Measurements from ENCODE around the gene USP9X. TPM values are rescaled to one million over a fixed set of nuclear protein-coding genes. Genes with fewer than 3 reads are reported as not detected.

USP9X gene
- total and polyA plus RNA-seq, 10 donors, result 8.0 to 116 (median 87.5) TPM

DNA sequence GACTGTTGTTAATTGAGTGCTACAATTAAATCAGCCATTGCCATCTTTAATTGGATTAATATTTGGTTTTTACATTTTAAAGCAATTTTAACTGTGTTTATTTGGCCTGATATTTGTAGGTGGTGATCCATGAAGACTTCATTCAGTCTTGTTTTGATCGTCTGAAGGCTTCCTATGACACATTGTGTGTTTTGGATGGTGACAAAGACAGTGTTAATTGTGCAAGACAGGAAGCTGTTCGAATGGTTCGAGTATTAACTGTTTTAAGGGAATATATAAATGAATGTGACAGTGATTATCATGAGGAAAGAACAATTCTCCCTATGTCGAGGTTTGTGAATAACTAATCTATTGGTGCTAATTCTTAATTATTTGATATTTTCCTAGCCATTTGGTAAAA is 82.6 kb downstream of the USP9X start:
- peaks cover 2 to 100% (median 61%) of the 10 kb centered on the region in 6 donors for H3K36me3 ChIP-seq
- no peaks in the 10 kb centered on the region for H3K4me1 ChIP-seq
- no peaks in the 10 kb centered on the region for H3K27me3 ChIP-seq (replicated peaks in 1 of 7)
- H3K9me3 ChIP-seq, result no peaks in the 10 kb centered on the region
- no peak overlapping the region for H3K27ac ChIP-seq
- intact Hi-C loops (cut with DNase I; ENCODE audit: low total_unique reads), result no loop called here
- no peak for TF ChIP-seq POLR2A (IDR thresholded peaks at IDR 0.05)
- TF ChIP-seq POLR2AphosphoS5 (IDR thresholded peaks at IDR 0.05), result no peak
- TF ChIP-seq, protein P1, sequence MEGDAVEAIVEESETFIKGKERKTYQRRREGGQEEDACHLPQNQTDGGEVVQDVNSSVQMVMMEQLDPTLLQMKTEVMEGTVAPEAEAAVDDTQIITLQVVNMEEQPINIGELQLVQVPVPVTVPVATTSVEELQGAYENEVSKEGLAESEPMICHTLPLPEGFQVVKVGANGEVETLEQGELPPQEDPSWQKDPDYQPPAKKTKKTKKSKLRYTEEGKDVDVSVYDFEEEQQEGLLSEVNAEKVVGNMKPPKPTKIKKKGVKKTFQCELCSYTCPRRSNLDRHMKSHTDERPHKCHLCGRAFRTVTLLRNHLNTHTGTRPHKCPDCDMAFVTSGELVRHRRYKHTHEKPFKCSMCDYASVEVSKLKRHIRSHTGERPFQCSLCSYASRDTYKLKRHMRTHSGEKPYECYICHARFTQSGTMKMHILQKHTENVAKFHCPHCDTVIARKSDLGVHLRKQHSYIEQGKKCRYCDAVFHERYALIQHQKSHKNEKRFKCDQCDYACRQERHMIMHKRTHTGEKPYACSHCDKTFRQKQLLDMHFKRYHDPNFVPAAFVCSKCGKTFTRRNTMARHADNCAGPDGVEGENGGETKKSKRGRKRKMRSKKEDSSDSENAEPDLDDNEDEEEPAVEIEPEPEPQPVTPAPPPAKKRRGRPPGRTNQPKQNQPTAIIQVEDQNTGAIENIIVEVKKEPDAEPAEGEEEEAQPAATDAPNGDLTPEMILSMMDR (IDR thresholded peaks at IDR 0.05 in 8 of 11, conservative IDR thresholded peaks at IDR 0.05 in 3 of 11), result no peak
- WGBS, 5 donors, result 36 to 71% (median 68%) methylated on average over 4 of the region's 4 CpGs
- H3K4me3 ChIP-seq, result no peak overlapping the region
- DNase-seq, result no peak

- Histone ChIP-seq H3K9me3 (no peaks in the 10 kb centered on the region), H3K4me3 (no peak overlapping the region), H3K4me1 (peaks cover 0 to 21% (median 11%) of the 10 kb centered on the region in 6 donors), H3K36me3 (peaks cover 0 to 52% (median 31%) of the 10 kb centered on the region in 6 donors), H3K27ac (no peak overlapping the region), H3K27me3 (replicated peaks in 1 of 7) (no peaks in the 10 kb centered on the region)
- intact Hi-C loops (cut with DNase I; ENCODE audit: low total_unique reads), result no loop called here
- TF ChIP-seq, protein P1 (IDR thresholded peaks at IDR 0.05 in 8 of 11, conservative IDR thresholded peaks at IDR 0.05 in 3 of 11), result no peak
- TF ChIP-seq POLR2A (IDR thresholded peaks at IDR 0.05) (no peak), POLR2AphosphoS5 (IDR thresholded peaks at IDR 0.05) (no peak)
- no peak for DNase-seq
Observed at GRCh38 chrX:41176263-41176662, 91.0 kb downstream of the USP9X start.

DNA sequence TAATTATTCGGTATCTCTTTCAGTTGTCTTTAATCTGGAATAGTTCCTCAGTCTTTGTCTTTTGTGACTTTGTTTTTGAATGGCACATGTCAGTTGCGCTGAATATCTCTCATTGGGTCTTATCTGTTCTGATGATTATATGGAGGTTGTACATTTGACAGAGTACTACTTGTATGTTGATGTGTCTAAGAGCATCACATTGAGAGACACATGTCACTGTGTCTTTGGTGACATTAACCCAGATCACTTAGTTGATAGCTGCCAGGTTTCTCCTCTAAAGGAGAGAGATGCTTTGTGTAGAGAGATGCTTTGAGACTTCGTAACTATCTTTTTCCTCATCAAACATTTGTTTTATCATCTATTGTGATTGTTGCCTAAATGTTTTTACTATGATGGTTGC is 92.1 kb downstream of the USP9X start:
- no peak for TF ChIP-seq POLR2A (IDR thresholded peaks at IDR 0.05)
- TF ChIP-seq, protein P1 (IDR thresholded peaks at IDR 0.05 in 8 of 11, conservative IDR thresholded peaks at IDR 0.05 in 3 of 11), result no peak
- TF ChIP-seq POLR2AphosphoS5 (IDR thresholded peaks at IDR 0.05), result no peak
- Histone ChIP-seq H3K4me3 (no peak overlapping the region), H3K4me1 (peaks cover 0 to 21% (median 11%) of the 10 kb centered on the region in 6 donors), H3K36me3 (peaks cover 0 to 52% (median 24%) of the 10 kb centered on the region in 6 donors), H3K27me3 (replicated peaks in 1 of 7) (no peaks in the 10 kb centered on the region), H3K27ac (no peak overlapping the region), H3K9me3 (no peaks in the 10 kb centered on the region)
- no peak for DNase-seq
- intact Hi-C loops (cut with DNase I; ENCODE audit: low total_unique reads), result no loop called here
- 93 to 98% (median 94%) methylated on average over 3 of the region's 3 CpGs for WGBS, 5 donors

GRCh38 chrX:41178201-41178600 is 93.0 kb downstream of the USP9X start:
- H3K4me1 ChIP-seq, result peaks cover 0 to 21% (median 11%) of the 10 kb centered on the region in 6 donors
- DNase-seq, result no peak
- TF ChIP-seq, protein P1 (IDR thresholded peaks at IDR 0.05 in 8 of 11, conservative IDR thresholded peaks at IDR 0.05 in 3 of 11), result no peak
- TF ChIP-seq POLR2A (IDR thresholded peaks at IDR 0.05) (no peak), POLR2AphosphoS5 (IDR thresholded peaks at IDR 0.05) (no peak)
- H3K9me3 ChIP-seq, result no peaks in the 10 kb centered on the region
- WGBS, 5 donors, result 70 to 84% (median 76%) methylated on average over 5 to 7 of the region's 7 CpGs
- H3K27ac ChIP-seq, result no peak overlapping the region
- H3K36me3 ChIP-seq, result peaks cover 0 to 48% (median 16%) of the 10 kb centered on the region in 6 donors
- H3K4me3 ChIP-seq, result no peak overlapping the region
- intact Hi-C loops (cut with DNase I; ENCODE audit: low total_unique reads), result no loop called here
- H3K27me3 ChIP-seq (replicated peaks in 1 of 7), result no peaks in the 10 kb centered on the region

Measured in spleen (tissue), 11 donors.